ENCODE data around the gene RNF115.
"Not testable (repeated sequence)": the region's sequence is repeated elsewhere in the genome, so short reads cannot be mapped to it uniquely, and the experiment has no call there.

RNF115 gene

DNA sequence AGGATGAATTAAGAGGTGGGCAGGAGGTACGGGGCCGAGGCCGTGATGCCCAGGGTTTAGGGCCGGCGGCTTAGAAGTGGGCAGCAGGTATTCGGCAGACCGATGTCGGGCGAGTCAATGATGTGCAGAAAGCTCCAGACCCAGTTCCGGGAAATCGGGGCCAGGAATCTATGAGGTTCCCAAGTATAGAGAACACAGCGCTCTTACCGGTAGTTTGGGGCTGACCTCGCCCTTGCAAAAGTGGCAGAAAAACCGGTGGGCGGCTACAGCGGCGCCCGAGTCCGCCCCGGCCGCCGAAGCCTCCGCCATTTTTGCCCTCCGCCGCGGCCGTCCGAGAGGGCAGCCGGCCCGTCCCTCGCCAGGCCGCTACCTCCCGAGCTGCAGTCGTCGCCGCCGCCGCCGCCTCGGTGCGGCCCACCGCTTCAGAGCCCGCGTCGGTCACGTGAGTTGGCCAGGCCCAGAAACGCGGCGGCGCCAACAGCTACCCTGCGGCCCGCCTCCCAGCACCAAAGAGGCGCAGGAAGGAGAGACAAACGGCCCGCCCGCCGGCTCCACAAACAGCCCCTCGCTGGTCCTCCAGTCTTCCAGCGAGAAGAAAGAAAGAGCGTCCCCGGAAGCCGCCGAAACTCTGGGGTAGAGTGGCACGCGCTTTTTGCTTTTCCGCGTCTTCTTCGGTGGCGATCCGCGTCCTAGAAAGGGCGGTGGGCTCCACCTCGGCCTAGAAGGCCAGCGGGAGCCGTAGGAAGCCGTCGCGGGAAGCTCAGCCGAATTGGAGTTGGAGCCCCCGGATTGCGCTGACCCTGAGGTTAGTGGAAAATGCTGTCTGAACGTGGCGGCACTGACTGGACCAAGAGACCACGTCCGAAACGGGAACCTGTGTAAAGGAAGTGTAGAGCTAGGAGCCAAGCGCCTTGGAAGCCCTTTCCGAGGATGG lies at the start of gene RNF115, which contains the start of gene POLR3C:
TSS of gene RNF115 (minus strand) at position 531 of the 934 bp plus-strand sequence. CDS start at position 309, 222 bp downstream.
TSS of gene POLR3C (plus strand) at position 636 of the 934 bp plus-strand sequence. CDS start 1,577 bp downstream, outside the sequence.
- DNase-seq (ENCODE audit: low spot score) = peak; percentile 69

DNA sequence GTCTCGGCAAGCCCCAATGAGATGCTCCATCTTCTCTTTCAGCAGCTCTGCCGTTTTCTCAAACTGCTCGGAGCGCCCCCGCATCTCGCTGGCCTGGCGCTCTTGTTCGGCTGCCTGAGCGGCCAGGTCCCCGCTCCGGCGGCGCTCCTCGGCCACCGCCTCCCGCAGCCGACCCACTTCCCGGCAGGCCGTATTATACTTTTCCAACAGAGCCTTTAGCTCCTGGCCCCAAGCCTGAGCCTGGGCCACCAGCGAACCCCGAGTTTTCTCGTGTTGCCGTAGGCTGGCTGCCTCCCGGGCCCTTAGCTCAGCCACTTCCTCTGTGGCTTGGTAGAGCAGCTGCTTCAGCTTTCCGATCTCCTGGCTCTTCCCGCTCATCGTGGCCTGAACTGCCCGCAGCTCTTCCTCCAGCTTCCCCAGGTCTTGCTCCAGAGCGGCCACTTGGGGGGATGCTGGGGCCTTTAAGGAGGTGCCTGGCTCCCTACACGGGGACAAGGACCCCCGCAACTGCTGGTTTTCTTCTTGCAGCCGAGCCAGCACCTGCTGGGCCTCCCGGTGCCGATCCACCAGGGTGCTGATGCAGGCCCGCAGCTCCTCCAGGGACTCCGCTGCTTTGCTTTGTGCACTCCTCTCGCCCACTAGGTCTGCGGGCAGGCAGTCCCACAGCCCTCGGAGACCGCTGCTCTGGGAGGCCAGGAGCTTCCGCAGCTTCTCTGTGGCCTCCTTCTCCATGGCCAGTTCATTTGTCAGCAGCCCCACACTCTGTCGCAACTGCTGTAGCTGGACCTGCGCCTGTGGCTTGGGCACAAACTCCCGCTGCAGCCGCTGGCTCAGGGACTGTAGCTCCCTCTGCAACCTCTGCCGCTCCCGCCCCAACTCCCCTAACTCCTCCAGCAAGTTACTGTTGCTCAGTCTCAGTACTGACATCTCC lies 48.4 kb upstream of the RNF115 start:
- DNase-seq (ENCODE audit: low spot score) = no peak

DNA sequence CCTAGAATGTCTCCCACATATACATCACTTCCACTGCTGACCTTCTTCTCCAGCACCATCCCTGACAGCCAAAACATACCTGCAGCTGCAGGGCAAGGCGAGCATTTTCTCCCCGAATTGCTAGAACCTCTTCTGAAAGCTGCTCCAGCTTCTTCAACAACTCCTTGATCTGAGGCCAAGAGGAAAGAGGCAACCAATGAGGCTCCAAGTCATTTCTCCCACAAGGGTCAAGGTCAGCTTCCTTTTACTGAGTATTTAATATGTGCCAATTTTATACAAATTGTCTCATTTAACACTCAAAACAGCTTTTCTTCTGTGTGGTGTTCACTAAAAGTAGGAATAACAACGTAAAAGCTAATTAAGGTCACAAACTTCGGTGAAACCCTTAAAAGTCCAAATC lies 44.3 kb upstream of the RNF115 start:
- no peak for DNase-seq (ENCODE audit: low spot score)

DNA sequence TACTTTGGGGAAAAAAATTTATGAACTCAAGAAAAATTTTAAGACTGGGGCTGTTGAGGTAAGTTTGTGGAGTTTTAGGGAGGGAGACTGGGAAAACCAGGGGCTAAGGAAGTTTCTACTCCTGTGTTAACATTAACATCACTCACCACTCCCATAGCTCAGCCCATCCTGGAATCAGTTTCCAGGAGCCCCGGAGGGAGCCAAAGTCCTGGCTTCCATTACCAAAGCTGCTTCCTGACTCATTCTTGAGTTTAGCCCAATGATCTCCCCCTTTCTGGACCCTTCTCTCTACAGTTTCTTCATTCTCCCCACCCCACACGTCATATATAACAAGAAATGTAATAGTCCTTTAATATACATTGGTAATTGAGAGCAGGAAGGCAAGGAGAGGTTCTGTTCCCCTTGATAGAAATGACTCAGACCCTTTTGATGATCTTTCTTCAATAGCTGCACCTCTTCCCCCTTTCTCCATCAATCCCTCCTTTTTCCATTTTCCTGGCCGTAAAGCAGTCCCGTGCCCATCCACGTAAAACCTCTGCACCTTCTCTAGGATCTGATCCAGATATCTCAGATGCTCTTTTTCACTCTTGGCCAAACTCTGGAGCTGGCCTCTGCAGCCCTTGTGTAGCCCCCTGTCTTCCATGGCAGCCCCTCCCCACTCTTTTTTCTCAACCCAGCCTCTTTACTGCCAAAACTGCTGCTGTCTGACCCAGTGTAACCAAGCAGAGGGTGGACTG lies 39.6 kb upstream of the RNF115 start:
- DNase-seq (ENCODE audit: low spot score) = no peak

DNA sequence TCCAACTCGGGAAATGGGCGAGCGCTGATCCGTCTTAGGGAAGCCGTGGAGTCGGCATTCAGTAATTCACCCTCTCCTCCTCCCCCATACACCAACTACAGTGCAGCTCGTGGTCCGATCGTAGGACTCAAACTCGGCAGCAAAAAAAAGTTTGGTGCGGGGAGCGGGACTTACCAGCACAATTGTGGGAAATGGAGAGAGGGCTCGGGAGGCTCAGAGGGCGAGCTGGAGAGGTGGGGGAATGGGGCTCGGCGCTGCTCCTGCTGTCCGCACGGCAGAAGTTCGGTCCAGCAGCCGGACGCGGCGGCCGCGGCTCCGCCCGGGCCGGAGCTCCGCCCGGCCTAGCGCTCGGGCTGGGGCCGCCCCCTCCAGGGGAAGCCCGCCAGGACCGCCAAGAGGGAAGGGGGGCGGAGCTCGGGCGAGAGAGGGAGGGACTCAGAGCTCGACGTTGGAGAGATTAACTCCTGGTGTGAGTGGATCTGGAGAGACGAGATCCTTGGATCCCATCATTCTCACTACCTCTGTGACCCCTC lies 35.7 kb upstream of the RNF115 start:
- DNase-seq (ENCODE audit: low spot score) = peak; percentile 88

DNA sequence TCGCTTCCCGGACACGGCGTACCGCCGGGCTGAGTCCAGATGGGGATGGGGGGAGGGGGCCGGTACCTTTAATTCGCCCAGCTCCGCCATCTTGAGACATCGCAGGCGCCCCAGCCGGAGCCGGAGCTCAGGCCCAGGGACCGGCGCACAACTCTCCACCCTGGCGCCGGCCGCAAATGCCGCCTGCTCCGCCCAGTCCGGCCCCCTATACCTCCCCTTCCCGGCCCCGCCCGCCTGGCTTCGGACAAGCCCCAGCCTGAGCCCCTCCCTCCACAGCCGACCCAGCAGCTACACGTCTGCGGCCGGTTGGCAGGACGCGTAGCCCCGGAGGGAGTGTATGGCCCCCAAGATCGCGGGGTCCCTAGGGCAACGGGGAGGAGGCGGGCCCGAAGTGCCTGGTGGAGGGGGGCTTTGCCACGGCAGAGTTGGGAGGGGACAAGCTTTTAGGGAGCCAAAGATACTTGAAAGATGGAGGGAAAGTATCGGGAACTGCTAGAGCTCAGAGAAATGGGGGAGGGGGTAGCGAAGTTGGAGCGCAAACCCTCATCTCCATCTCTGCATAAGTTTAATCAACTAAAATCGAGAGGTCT lies 35.1 kb upstream of the RNF115 start, which contains the start of gene PIAS3:
TSS of gene PIAS3 (minus strand) at position 181 of the 590 bp plus-strand sequence. CDS start at position 90, 91 bp downstream.
- peak; percentile 90 for DNase-seq (ENCODE audit: low spot score)

DNA sequence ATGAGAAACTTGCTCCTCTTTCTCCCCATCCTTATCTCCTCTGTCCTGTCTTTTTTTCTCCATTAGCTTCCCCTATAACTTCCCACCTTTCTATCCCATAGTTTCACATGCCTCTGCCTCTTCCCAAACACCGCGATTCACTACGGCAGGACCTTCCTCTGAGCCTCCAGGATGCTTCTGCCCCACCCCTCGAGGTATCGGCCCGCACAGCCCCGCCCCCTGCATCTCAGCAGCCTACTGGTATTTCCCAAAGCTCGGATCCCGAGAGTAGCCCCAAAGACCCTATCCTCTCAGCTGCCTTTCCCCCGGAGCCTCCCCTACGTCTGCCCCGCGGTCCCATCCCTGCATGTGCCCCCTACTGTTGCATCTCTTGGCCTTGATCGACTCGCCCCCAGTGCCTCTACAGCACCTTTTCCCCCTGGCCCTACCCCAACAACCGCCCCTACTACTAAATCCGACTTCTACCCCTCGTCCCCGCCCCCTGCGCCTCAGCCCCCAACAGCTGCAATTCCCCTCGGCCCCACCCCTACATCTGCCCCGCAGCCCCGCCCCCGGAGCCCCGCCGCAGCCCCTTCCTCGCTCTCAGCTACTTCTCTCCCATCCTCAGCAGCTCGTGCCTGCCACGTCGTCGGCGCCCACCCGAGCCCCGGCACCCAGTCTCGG lies 34.5 kb upstream of the RNF115 start:
- DNase-seq (ENCODE audit: low spot score) = peak; percentile 59

DNA sequence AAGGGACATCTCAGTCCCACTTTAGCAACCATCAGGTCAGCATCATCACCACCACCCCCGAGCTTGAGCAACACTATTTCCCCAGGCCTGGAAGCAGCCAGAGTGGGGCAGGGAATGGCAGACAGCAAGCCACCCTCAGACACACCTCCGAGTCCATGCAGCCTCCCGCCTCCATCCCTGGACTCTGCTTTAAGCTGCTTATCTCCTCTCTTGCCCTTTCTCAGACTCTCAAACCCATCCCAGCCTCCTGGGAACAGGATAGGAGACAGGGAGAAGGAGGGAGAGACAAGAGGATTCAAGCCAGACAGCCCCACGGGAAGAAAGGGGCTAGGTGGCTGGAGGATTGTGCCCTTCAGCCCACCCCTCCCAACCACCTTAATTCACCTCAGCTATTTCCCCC lies 33.3 kb upstream of the RNF115 start:
- no peak for DNase-seq (ENCODE audit: low spot score)

DNA sequence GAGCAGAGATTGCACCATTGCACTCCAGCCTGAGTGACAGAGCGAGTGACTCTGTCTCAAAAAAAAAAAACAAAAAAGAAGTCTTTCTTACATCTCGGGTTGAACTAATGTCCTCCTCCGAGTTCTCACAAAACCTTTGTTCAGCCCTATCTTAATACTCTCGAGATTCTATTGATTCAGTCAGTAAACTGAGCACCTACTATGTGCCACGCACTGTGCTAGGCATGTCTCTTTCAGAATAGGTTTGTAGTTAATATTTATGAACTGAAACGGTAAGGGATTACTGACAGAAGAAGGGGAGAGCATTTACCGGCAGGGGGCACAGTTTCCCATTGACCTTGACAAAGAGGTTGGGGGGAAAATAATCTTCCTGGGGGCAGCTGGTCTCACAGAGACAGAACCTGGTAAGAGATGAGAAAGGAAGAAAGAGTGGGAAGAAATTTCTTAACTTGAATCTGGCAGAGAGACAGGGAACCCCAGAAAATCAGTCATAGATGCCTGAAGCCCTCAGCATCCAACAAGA lies 31.6 kb upstream of the RNF115 start:
- no peak for DNase-seq (ENCODE audit: low spot score)

DNA sequence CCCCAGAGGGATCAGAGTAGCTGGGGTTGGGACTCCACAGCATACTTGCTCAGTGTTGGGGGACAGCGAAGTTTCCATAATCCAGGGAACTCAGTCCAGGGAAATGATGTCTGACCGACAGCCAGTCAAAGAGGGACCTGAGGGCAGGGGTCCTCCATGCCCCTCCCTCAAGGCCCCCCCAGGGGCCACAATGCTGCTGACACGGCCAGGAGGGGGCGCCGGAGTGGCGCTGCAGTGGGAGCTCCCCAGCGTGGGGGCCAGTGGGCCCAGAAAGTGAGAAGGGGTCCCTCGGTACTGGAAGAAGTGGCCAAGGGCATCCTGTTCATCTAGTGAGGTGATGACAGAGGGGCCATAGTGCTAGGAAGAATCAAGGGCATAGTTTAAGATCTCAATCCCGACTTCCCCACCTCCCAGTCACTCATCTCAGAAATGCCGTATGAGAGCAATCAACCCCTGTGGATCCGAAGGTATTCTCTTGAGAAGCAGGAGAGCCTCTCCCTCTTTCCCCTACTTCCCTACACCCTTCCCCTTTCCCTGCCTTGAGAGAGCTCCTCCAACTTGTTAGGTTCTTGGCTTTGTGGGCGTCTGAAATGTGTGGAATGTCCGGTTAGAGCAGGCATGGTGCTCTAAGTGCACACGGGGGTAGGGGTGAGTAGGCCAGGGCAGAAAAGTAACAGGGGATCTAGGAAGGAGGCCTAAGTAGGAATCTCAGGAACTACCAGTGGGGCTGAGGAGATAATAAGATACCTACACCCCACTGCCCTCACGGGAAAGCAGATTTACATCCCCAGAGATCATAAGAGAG lies 25.7 kb upstream of the RNF115 start:
- no peak for DNase-seq (ENCODE audit: low spot score)

DNA sequence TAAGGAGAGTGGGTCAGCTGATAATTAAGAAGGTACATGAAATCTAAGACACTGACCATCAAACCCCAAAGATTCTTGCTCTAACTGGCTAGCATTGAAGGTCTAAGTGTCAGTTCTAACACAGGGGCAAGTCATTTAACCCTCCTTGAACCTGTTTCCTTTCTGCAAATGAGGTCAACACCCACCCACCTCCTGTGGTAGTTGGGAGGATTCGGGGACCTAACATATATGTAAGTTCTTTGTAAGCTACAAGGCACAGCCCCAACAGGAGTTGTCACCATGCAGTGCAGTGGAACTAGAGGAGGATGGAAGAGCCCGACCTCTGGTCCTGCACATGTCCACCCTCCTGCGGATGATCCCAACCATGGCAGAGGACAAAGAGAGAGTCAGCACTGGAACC lies 23.9 kb upstream of the RNF115 start:
- no peak for DNase-seq (ENCODE audit: low spot score)

DNA sequence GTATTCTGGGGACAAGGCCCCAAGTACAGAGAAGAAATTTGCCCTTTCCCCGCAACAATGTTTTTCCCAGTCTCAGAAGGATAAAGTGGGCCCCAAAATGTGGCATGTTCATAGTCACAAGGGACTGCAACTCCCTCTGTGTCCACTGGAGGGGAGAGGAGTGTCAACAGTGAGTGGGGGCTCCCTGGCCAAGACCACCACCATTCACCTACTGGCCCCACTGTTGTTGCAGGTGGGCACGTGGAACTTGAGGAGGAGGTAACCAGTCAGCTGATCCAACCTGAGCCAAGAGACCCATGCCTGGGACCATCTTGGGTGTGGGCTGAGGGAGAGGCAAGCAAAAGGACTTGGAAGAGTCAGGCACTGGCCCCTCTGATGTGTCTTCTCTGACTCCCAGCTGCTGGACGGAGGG lies 22.3 kb upstream of the RNF115 start:
- peak; percentile 65 for DNase-seq (ENCODE audit: low spot score)

DNA sequence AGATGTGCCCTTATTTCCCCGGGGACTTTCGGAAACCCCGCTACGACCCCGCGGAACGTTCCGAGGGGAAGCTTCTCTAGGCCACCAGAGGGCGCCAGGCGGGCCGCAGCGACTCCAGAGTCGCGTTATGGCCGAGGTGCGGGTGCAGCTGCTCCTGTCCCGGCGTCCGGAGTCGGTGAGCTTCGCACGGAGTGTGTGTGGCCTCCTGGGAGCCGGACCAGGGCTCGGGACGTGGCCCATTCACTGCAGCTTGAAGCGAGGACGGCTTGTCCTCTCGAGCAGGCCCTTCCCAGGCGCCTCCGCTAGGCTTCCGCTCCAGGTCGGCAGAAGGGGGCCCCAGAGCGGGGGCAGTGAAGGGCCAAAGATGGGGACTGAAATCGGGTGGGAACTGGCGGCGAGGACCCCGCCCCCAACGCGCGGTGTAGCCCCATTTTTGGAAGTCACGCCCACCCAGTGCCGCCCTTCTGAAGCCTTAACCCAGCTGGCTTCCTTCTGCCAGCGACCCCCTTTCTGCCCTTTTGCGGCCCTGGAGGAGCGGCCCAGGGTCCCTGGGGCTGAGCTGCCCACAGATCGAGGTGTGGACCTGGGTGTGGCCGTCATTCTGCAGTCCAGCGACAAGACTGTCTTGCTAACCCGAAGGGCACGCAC lies 21.7 kb upstream of the RNF115 start, which contains the start of gene NUDT17:
TSS of gene NUDT17 (plus strand) at position 117 of the 648 bp plus-strand sequence. CDS start at position 128, 11 bp downstream.
- DNase-seq (ENCODE audit: low spot score) = peak; percentile 83

DNA sequence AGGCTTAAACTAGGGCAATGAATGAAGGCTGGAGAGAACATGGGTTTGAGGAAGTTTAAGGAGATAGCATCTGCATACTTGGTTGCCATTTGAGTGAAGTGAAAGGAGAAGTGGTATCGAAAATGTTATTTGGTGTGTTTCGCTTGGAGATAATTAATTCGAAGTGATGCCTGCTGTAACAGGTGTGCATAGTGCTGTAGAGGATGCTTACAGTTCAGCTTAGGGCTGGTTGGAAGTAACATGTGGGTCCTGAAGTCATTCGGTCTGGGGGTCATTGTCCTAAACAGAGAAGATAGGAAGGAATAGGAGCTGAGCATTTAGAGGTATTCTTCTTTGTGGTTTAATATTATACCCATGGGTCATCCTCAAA lies 21.2 kb upstream of the RNF115 start:
- no peak for DNase-seq (ENCODE audit: low spot score)

DNA sequence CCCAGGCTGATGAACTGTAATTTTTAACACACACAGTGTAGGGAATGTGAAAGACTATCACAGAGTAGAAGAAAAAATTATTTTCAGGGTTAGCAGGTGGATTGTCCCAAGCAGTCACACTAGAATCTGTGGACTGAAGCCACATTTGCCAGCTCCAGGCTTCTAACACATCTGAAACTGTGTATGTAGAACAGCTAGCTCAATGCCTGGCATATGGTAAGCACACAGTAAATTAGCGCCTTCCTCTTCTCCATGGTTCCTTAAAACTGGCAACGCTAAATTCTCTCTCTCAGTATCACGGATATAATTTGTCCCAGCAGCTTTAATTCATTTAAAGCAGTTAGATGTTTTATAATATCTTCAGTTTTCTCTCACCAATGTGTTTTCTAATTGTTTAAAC lies 19.1 kb upstream of the RNF115 start:
- DNase-seq (ENCODE audit: low spot score) = no peak

DNA sequence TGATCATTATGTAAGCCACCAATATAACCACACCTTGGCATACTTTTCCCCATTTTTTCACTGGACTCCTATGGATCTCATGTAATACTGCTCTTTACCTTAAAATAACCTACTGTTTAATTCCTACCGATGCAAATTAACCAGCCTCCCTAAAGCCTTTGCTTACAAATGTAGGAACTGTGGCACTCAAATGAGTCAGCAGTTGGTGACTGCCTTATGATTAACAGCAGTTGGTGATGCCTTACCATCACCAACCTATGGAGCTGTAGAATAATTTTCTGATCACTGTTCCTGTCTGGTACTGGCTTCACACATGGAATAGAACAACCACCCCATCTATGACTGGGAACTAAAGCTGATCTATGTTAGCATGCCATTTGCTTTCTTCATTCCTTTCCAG lies 13.8 kb upstream of the RNF115 start:
- no peak for DNase-seq (ENCODE audit: low spot score)

DNA sequence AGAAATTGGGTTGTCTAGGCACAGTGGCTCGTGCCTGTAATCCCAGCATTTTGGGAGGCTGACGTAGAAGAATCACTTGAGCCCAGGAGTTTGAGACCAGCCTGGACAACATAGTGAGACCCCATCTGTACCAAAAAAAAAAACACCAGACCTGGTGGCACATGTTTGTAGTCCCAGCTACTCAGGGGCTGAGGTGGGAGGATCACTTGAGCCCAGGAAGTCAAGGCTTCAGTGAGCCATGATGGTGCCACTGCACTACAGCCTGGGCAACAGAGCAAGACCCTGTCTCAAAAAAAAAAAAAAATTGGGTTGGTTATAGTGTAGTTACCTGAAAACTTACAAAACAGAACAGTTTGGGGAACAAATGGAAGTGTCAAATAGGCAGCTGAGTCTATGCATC lies 6.9 kb upstream of the RNF115 start:
- not testable (repeated sequence) for DNase-seq (ENCODE audit: low spot score)

DNA sequence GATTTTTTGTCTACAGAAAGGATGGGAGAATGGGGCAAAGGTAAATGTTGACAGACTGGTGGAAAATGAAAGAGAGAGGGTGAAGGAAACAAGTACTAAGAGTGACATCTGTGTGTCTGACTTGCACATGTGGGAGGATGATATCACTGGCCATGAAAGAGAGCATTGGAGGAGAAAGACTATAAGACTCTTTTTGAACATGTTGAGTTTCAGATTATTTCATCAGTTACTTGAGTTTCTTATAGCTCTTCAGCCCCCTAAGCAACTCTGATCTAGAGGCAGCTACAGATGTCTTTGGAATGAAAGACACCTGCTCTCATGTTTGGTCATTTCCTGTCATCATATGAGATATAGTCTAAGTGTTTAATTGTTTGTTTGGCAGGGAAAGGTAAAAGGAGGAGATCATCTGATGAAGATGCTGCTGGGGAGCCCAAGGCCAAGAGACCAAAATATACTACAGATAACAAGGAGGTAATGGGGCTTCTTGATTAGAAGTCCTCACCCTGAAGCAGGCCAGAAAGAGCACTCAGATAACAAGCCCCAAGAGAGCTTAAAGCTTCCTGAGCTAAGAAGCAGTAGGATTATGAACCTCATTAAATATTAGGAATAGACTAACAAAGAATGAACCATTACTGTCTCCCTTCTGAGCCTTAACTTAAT lies 4.6 kb upstream of the RNF115 start:
- no peak for DNase-seq (ENCODE audit: low spot score)

All from HuH-7 (cell line).